Measurements from ENCODE around the gene OPCML. TPM values are rescaled to one million over a fixed set of nuclear protein-coding genes. Genes with fewer than 3 reads are reported as not detected.

Gene OPCML
- total and polyA plus RNA-seq, 2 experiments from 2014 or later: 1.2 to 4.4 TPM

- H3K4me3 Mint-ChIP-seq: no peak overlapping the region
- H4K20me1 ChIP-seq (replicated peaks; ENCODE audit: insufficient read depth): no peaks in the 10 kb centered on the region
Observed at GRCh38 chr11:133300666-133301065, 231.6 kb downstream of the OPCML start.

More at GRCh38 chr11:133300666-133301065, 231.6 kb downstream of the OPCML start:
- Mint-ChIP-seq H3K27ac (no peak overlapping the region), H3K36me3 (ENCODE audit: low read depth) (no peaks in the 10 kb centered on the region; the same call in 2 of the 3 replicates), H3K27me3 (ENCODE audit: insufficient read depth, low read depth, poor library complexity) (no peaks in the 10 kb centered on the region), H3K4me1 (peaks cover 12% of the 10 kb centered on the region; the same call in 2 of the 3 replicates), H3K9me3 (no peaks in the 10 kb centered on the region)
- ATAC-seq (no peak), DNase-seq (ENCODE audit: low spot score) (no peak)
- H3K4me3 ChIP-seq: no peak overlapping the region
- H3K27ac ChIP-seq (ENCODE audit: low read depth): no peak overlapping the region
- H3K27me3 ChIP-seq (ENCODE audit: insufficient read depth): no peaks in the 10 kb centered on the region
- no peaks in the 10 kb centered on the region for H3K4me1 ChIP-seq (ENCODE audit: insufficient read depth)
- TF ChIP-seq POLR2AphosphoS5 (IDR thresholded peaks at IDR 0.05; ENCODE audit: low read depth): no peak
- TF ChIP-seq CTCF (conservative IDR thresholded peaks at IDR 0.05; ENCODE audit: low read depth in 2 of 2): no peak
- no peak for TF ChIP-seq EZH2phosphoT487 (IDR thresholded peaks at IDR 0.05; ENCODE audit: unreplicated experiment)
- TF ChIP-seq STAT1 (IDR thresholded peaks at IDR 0.05; ENCODE audit: unreplicated experiment): no peak
- no peak for TF ChIP-seq ZNF331 (CRISPR knock-in tag; IDR thresholded peaks at IDR 0.05; ENCODE audit: low read depth)
- no peak for TF ChIP-seq EZH2 (IDR thresholded peaks at IDR 0.05; ENCODE audit: low read depth, unreplicated experiment)
- TF ChIP-seq JUNB (IDR thresholded peaks at IDR 0.05; ENCODE audit: unreplicated experiment): no peak
- no peak for TF ChIP-seq REST (IDR thresholded peaks at IDR 0.05; ENCODE audit: unreplicated experiment)
- no peak for TF ChIP-seq NANOG (IDR thresholded peaks at IDR 0.05; ENCODE audit: borderline replicate concordance)
- H3K4me2 ChIP-seq: no peak overlapping the region
- no peaks in the 10 kb centered on the region for H3F3A ChIP-seq (replicated peaks; ENCODE audit: low read depth)
- H3K79me2 ChIP-seq (replicated peaks; ENCODE audit: insufficient read depth): no peaks in the 10 kb centered on the region
- H2AFZ ChIP-seq: no peak overlapping the region
- no peaks in the 10 kb centered on the region for H3K36me3 ChIP-seq (ENCODE audit: insufficient read depth)
- H3K9me2 ChIP-seq (ENCODE audit: insufficient read depth): no peaks in the 10 kb centered on the region; the same call in 1 of the 2 replicates

All from GM23338 (cell line).